Hepatocyte (in vitro differentiated cells): Measurements from ENCODE around the gene TUT7.

Experiments used
- CTCF ChIP-seq: fragments of 200-600 bp; sonication (generic); IDR thresholded peaks from 2 replicates; pipeline ENCODE4 v1.5.1; 2016; ENCODE audit warnings: antibody characterized with exemption, mild to moderate bottlenecking; ENCODE audit not compliant: poor library complexity
- EZH2 ChIP-seq: fragments of 200-600 bp; sonication (generic); IDR thresholded peaks from 2 replicates; pipeline ENCODE4 v1.6.1; 2016; ENCODE audit warnings: antibody characterized with exemption, mild to moderate bottlenecking, borderline replicate concordance

DNA sequence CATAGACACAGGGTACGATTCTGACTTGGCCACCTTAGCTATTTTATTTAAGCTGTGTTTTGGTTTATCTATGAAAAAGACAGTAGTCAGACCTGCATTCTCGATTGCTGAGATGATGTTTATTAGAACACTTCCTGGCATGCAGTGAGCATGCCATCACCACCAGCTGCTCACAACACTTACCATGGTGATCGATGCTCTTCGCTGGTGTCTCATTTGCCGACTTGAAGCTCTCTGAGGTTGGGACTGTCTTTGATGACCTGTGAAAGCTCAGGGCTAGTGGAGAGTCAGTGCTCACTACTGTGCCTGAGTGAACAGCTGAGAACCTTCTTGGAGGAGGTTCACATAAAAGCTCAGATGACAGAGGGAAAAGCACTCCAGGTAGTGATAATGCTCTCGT is 90.3 kb downstream of the TUT7 start:
- TF ChIP-seq CTCF = no peak
- no peak for TF ChIP-seq EZH2
